Thoracic aorta (tissue), 2 donors: ENCODE results near the gene WIF1. TPM values are rescaled to one million over a fixed set of nuclear protein-coding genes. Genes with fewer than 3 reads are reported as not detected.
A peak's percentile ranks its signal among the peaks of the same experiment; 100 is the strongest.

ENCODE experiments used
- ATAC-seq: fragments of 150-250 bp; one replicate; pipeline ENCODE4 v1.8.0; 2017; ENCODE audit warnings: low read depth; ENCODE audit not compliant: insufficient number of reproducible peaks, low FRiP score
- DNase-seq: peaks from one replicate; pipeline ENCODE4 v3.0.0-alpha.2; 2020; ENCODE audit warnings: low spot score
- H3K27ac ChIP-seq, 2 donors: fragments of 200-600 bp; sonication (generic); 1 replicate in 1 of 2; 2 replicates in 1 of 2; pipeline ENCODE4 v1.5.1; 2016; ENCODE audit warnings: mild to moderate bottlenecking in 2 of 2, moderate library complexity in 2 of 2
- H3K27me3 ChIP-seq: fragments of 200-600 bp; sonication (generic); replicated peaks from 2 replicates; pipeline ENCODE4 v1.6.0; 2016; ENCODE audit warnings: mild to moderate bottlenecking; ENCODE audit not compliant: insufficient read depth
- H3K36me3 ChIP-seq: fragments of 200-600 bp; sonication (generic); one replicate; pipeline ENCODE4 v1.5.1; 2016
- H3K4me1 ChIP-seq, 2 donors: fragments of 200-600 bp; sonication (generic); 1 replicate in 1 of 2; 2 replicates in 1 of 2; pipeline versions ENCODE4 v1.5.1 to v1.6.0; 2016; ENCODE audit warnings: low read depth in 2 of 2, mild to moderate bottlenecking in 1 of 2; ENCODE audit not compliant: control insufficient read depth in 1 of 2
- H3K4me3 ChIP-seq: fragments of 200-600 bp; sonication (generic); 2 replicates; pipeline ENCODE4 v1.5.1; 2016; ENCODE audit warnings: mild to moderate bottlenecking
- H3K9me3 ChIP-seq: fragments of 200-600 bp; sonication (generic); 2 replicates; pipeline ENCODE4 v1.5.1; 2016
- CTCF ChIP-seq: fragments of 200-600 bp; sonication (generic); IDR thresholded peaks from one replicate; pipeline ENCODE4 v1.5.1; 2019; ENCODE audit warnings: antibody characterized with exemption
- total RNA-seq, 2 donors: library from RNA; depleted of rRNA; stranded (reverse); fragments of >200 nt; gene quantifications; one replicate each; pipeline versions ENCODE4 v1.1.0 to v1.2.3, GENCODE V29; 2016

The WIF1 gene
- total RNA-seq, 2 donors from 2014 or later = not detected

GRCh38 chr12:65082406-65082805 lies 38.7 kb downstream of the WIF1 start:
- no peak for ATAC-seq
- H3K27ac ChIP-seq = no peak overlapping the region
- no peak for DNase-seq

GRCh38 chr12:65081496-65081895 lies 39.6 kb downstream of the WIF1 start:
- H3K27me3 ChIP-seq = no peaks in the 10 kb centered on the region
- no peak overlapping the region for H3K4me3 ChIP-seq
- H3K36me3 ChIP-seq = no peaks in the 10 kb centered on the region
- no peak overlapping the region for H3K27ac ChIP-seq
- ATAC-seq (no peak), DNase-seq (no peak)
- H3K4me1 ChIP-seq = no peaks in the 10 kb centered on the region
- no peaks in the 10 kb centered on the region for H3K9me3 ChIP-seq
- no peak for TF ChIP-seq CTCF

More at GRCh38 chr12:65082406-65082805, 38.7 kb downstream of the WIF1 start:
- Histone ChIP-seq H3K27me3 (no peaks in the 10 kb centered on the region), H3K4me1 (no peaks in the 10 kb centered on the region), H3K36me3 (no peaks in the 10 kb centered on the region), H3K4me3 (no peak overlapping the region), H3K9me3 (no peaks in the 10 kb centered on the region)
- no peak for TF ChIP-seq CTCF

DNA sequence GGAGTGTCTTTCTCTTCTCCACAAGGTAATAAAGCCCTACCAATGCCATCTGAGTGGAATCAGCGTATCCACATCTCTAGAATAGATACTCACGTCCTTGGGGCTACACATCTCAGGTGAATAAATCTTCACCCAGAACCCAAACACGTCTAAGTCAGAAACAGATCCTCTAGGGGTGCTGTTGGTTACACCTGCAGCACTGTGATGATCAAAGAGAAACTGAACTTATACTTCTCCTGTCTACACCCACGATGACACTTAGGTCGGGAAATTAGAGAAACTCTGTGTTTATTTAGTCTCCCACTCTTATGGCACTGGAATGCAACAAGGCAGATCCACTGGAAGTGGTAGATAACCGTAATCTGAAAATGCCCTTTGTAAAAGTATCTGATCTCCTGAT lies 46.2 kb downstream of the WIF1 start:
- ATAC-seq = peak; percentile 50
- H3K9me3 ChIP-seq = no peaks in the 10 kb centered on the region
- no peaks in the 10 kb centered on the region for H3K27me3 ChIP-seq
- no peak overlapping the region for H3K27ac ChIP-seq
- H3K4me1 ChIP-seq = no peaks in the 10 kb centered on the region
- no peak for DNase-seq
- no peak overlapping the region for H3K4me3 ChIP-seq
- no peak for TF ChIP-seq CTCF
- H3K36me3 ChIP-seq = no peaks in the 10 kb centered on the region

GRCh38 chr12:65069336-65069735 lies 51.8 kb downstream of the WIF1 start:
- Histone ChIP-seq H3K4me1 (no peaks in the 10 kb centered on the region), H3K4me3 (no peak overlapping the region), H3K27me3 (no peaks in the 10 kb centered on the region), H3K27ac (no peak overlapping the region), H3K36me3 (no peaks in the 10 kb centered on the region), H3K9me3 (no peaks in the 10 kb centered on the region)
- no peak for ATAC-seq
- DNase-seq = no peak
- TF ChIP-seq CTCF = no peak

GRCh38 chr12:65067383-65067782 lies 53.7 kb downstream of the WIF1 start:
- H3K27me3 ChIP-seq = no peaks in the 10 kb centered on the region
- ATAC-seq = no peak

More at GRCh38 chr12:65067383-65067782, 53.7 kb downstream of the WIF1 start:
- no peak overlapping the region for H3K4me3 ChIP-seq
- no peak overlapping the region for H3K27ac ChIP-seq
- H3K36me3 ChIP-seq = no peaks in the 10 kb centered on the region
- H3K4me1 ChIP-seq = peaks cover 0 to 4% of the 10 kb centered on the region in 2 donors
- no peaks in the 10 kb centered on the region for H3K9me3 ChIP-seq
- TF ChIP-seq CTCF = no peak
- no peak for DNase-seq
